Keratinocyte (primary cell): Measurements from ENCODE around the gene ZNF488. TPM values are rescaled to one million over a fixed set of nuclear protein-coding genes. Genes with fewer than 3 reads are reported as not detected.

Source experiments
- DNase-seq: peaks from one replicate; pipeline ENCODE4 v3.0.0-alpha.2; 2011; ENCODE audit warnings: low read depth, missing footprints, low spot score
- FAIRE-seq: peaks from 2 replicates; lab custom pipeline; 2011; peaks lifted over from hg19 to GRCh38; lab: Jason Lieb, UNC
- H2AFZ ChIP-seq: 2 replicates; pipeline ENCODE4 v1.6.0; 2012; ENCODE audit warnings: low read length, control low read depth, inconsistent platforms; ENCODE audit not compliant: control insufficient read depth
- H3K27ac ChIP-seq: 2 replicates; pipeline ENCODE4 v1.5.1; 2011; ENCODE audit warnings: low read length; ENCODE audit not compliant: control insufficient read depth, insufficient read depth
- H3K27me3 ChIP-seq: 3 replicates; pipeline ENCODE4 v1.6.0; 2011; ENCODE audit warnings: low read length; ENCODE audit not compliant: control insufficient read depth, insufficient read depth; ENCODE audit errors: extremely low read depth
- H3K36me3 ChIP-seq, 2 experiments: 2 replicates in 1 of 2; 3 replicates in 1 of 2; pipeline ENCODE4 v1.5.1; 2011; ENCODE audit warnings: low read length in 2 of 2, mild to moderate bottlenecking in 1 of 2; ENCODE audit not compliant: control insufficient read depth in 2 of 2, insufficient read depth in 2 of 2; ENCODE audit errors: extremely low read depth in 1 of 2
- H3K4me1 ChIP-seq: 3 replicates; pipeline ENCODE4 v1.5.1; 2011; ENCODE audit warnings: low read length; ENCODE audit not compliant: control insufficient read depth, insufficient read depth; ENCODE audit errors: extremely low read depth
- H3K4me2 ChIP-seq: 3 replicates; pipeline ENCODE4 v1.6.0; 2011; ENCODE audit warnings: low read depth, low read length; ENCODE audit not compliant: control insufficient read depth, insufficient read depth; ENCODE audit errors: extremely low read depth
- H3K4me3 ChIP-seq, 3 experiments: fragments of 200-600 bp in 1 of 3; sonication (generic) in 1 of 3; 2 replicates in 2 of 3; 3 replicates in 1 of 3; pipeline ENCODE4 v1.5.1; 2011 to 2016; ENCODE audit warnings: low read length in 3 of 3, mild to moderate bottlenecking in 3 of 3, control low read depth in 2 of 3, inconsistent platforms in 1 of 3, low read depth in 1 of 3, mixed read lengths in 1 of 3, mixed run types in 1 of 3, moderate library complexity in 1 of 3; ENCODE audit not compliant: control insufficient read depth in 2 of 3, insufficient read depth in 2 of 3; ENCODE audit errors: extremely low read depth in 1 of 3
- H3K79me2 ChIP-seq: 2 replicates; pipeline ENCODE4 v1.6.0; 2012; ENCODE audit warnings: low read length; ENCODE audit not compliant: control insufficient read depth, insufficient read depth
- H3K9ac ChIP-seq: 3 replicates; pipeline ENCODE4 v1.6.0; 2011; ENCODE audit warnings: low read length; ENCODE audit not compliant: control insufficient read depth, insufficient read depth; ENCODE audit errors: extremely low read depth
- H3K9me1 ChIP-seq: 3 replicates; pipeline ENCODE4 v1.6.0; 2011; ENCODE audit warnings: low read length; ENCODE audit not compliant: control insufficient read depth, insufficient read depth; ENCODE audit errors: extremely low read depth
- H3K9me3 ChIP-seq: 2 replicates; pipeline ENCODE4 v1.5.1; 2012; ENCODE audit warnings: low read depth, low read length; ENCODE audit not compliant: control insufficient read depth
- H4K20me1 ChIP-seq: 3 replicates; pipeline ENCODE4 v1.6.0; 2011; ENCODE audit warnings: low read length; ENCODE audit not compliant: control insufficient read depth, insufficient read depth; ENCODE audit errors: extremely low read depth
- EZH2 ChIP-seq: IDR thresholded peaks from one replicate; pipeline ENCODE4 v1.6.1; 2012; ENCODE audit warnings: inconsistent platforms, mild to moderate bottlenecking, low read length, moderate library complexity
- dilution Hi-C: fragments of 300-500 bp; cut with MboI; formaldehyde crosslinking; loops from one replicate; pipeline ENCODE4 v1.7.0; 2020; ENCODE audit warnings: low sequenced_read_pairs; ENCODE audit not compliant: extremely low pct_ligation_motif_present
- polyA plus RNA-seq, 5 experiments: library from polyadenylated mRNA; depleted of rRNA in 3 of 5; stranded (reverse) in 3 of 5; stranded (forward) in 1 of 5; unstranded in 1 of 5; fragments of >200 nt; gene quantifications; 1 replicate in 1 of 5; 2 replicates in 3 of 5; 3 replicates in 1 of 5; pipeline versions ENCODE4 v1.2.1 to v1.2.3, GENCODE V29; 2011 to 2012; ENCODE audit warnings: missing spikeins in 2 of 5, low read depth in 1 of 5, low replicate concordance in 1 of 5
- TF ChIP-seq, protein P1 (sequence below), 3 experiments: IDR thresholded peaks in 1 of 3; conservative IDR thresholded peaks in 1 of 3; optimal IDR thresholded peaks in 1 of 3; 2 replicates in 2 of 3; 3 replicates in 1 of 3; pipeline versions ENCODE3 to v1.5.1; 2011; ENCODE audit warnings: low read length in 3 of 3, mild to moderate bottlenecking in 3 of 3, moderate library complexity in 2 of 3, control low read depth in 1 of 3, inconsistent platforms in 1 of 3; ENCODE audit not compliant: insufficient read depth in 2 of 3; ENCODE audit errors: extremely low read depth in 1 of 3

The ZNF488 gene
- polyA plus RNA-seq, 1 donor (not counting 4 experiments of a cell fraction or from before 2014, with no cell fraction given) = 1.2 TPM

DNA sequence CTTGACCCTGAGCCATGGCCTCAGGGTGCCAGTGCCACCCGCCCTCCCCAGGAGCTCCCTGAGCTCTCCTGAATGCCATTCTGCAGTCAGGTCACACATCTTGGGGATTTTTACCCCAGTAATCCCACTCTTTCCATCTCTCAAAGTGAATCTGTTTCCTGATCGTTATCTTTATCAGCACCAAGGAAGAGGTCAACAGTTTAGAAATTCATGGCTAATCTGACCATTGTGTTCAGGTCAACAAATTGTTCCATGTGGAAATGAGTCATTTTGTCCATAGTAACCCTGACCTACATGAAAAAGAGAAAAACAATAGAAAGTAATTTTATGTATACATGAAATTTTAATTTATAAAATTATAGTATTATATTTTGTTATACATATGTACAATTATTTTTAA lies 28.8 kb upstream of the ZNF488 start:
- H3K36me3 ChIP-seq = no peaks in the 10 kb centered on the region
- no peaks in the 10 kb centered on the region for H4K20me1 ChIP-seq
- H3K9me1 ChIP-seq = no peaks in the 10 kb centered on the region
- no peaks in the 10 kb centered on the region for H3K79me2 ChIP-seq
- no peaks in the 10 kb centered on the region for H3K27me3 ChIP-seq
- H3K9ac ChIP-seq = no peak overlapping the region
- H3K4me3 ChIP-seq = no peak overlapping the region
- no peak overlapping the region for H3K27ac ChIP-seq
- no peak overlapping the region for H3K4me2 ChIP-seq
- H3K9me3 ChIP-seq = no peaks in the 10 kb centered on the region
- DNase-seq (no peak), FAIRE-seq (no peak)
- H3K4me1 ChIP-seq = no peaks in the 10 kb centered on the region
- TF ChIP-seq, protein P1, sequence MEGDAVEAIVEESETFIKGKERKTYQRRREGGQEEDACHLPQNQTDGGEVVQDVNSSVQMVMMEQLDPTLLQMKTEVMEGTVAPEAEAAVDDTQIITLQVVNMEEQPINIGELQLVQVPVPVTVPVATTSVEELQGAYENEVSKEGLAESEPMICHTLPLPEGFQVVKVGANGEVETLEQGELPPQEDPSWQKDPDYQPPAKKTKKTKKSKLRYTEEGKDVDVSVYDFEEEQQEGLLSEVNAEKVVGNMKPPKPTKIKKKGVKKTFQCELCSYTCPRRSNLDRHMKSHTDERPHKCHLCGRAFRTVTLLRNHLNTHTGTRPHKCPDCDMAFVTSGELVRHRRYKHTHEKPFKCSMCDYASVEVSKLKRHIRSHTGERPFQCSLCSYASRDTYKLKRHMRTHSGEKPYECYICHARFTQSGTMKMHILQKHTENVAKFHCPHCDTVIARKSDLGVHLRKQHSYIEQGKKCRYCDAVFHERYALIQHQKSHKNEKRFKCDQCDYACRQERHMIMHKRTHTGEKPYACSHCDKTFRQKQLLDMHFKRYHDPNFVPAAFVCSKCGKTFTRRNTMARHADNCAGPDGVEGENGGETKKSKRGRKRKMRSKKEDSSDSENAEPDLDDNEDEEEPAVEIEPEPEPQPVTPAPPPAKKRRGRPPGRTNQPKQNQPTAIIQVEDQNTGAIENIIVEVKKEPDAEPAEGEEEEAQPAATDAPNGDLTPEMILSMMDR (optimal IDR thresholded peaks at IDR 0.05 in 1 of 3, IDR thresholded peaks at IDR 0.05 in 1 of 3, conservative IDR thresholded peaks at IDR 0.05 in 1 of 3; ENCODE audit: extremely low read depth in 1 of 3, insufficient read depth in 2 of 3, low read length in 3 of 3) = no peak
- no peak for TF ChIP-seq EZH2
- H2AFZ ChIP-seq = no peak overlapping the region
- dilution Hi-C loops = no loop called here

DNA sequence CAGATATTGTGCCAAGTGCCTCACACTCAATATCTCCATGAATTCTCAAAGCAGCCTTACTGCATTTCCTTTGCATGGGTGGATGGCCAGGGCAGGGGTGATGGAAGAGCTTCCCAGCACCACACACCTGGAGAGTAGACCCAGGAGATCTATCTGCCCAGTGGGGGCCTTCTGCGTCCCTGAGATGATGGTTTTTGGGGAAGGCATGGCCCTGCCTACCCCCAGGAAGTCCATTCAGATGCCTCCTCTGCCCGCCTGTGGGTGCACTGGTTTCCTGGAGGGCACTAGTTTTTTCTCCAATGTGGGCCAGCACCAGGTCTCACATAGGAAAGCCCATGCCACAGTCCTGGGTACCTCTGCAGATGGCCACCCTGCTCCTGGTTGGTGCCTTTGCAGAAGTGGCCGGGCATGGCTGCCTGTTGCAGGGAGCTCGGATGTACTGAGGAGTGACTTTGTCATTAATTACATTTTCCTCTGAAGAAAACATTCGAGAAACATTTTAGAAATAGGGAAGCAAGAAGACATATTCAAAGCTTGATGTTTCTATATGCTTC lies 28.2 kb upstream of the ZNF488 start:
- dilution Hi-C loops = no loop called here
- no peak overlapping the region for H2AFZ ChIP-seq
- H3K27me3 ChIP-seq = no peaks in the 10 kb centered on the region
- no peaks in the 10 kb centered on the region for H3K36me3 ChIP-seq
- no peaks in the 10 kb centered on the region for H3K79me2 ChIP-seq
- TF ChIP-seq, protein P1 (optimal IDR thresholded peaks at IDR 0.05 in 1 of 3, IDR thresholded peaks at IDR 0.05 in 1 of 3, conservative IDR thresholded peaks at IDR 0.05 in 1 of 3; ENCODE audit: extremely low read depth in 1 of 3, insufficient read depth in 2 of 3, low read length in 3 of 3) = no peak
- TF ChIP-seq EZH2 = no peak
- no peak overlapping the region for H3K9ac ChIP-seq
- DNase-seq = no peak
- peaks cover 5% of the 10 kb centered on the region for H3K4me1 ChIP-seq
- H3K9me1 ChIP-seq = no peaks in the 10 kb centered on the region
- no peak overlapping the region for H3K4me3 ChIP-seq
- no peaks in the 10 kb centered on the region for H4K20me1 ChIP-seq
- H3K4me2 ChIP-seq = no peak overlapping the region
- no peak overlapping the region for H3K27ac ChIP-seq
- FAIRE-seq = no peak
- H3K9me3 ChIP-seq = no peaks in the 10 kb centered on the region
